Aorta (tissue), 5 donors: ENCODE results near the gene ALDH9A1. TPM values are rescaled to one million over a fixed set of nuclear protein-coding genes. Genes with fewer than 3 reads are reported as not detected.
"Not testable (repeated sequence)": the region's sequence is repeated elsewhere in the genome, so short reads cannot be mapped to it uniquely, and the experiment has no call there.

Experiments used
- ATAC-seq: fragments of 200-7000 bp; cut with Tn5 transposase; one replicate; pipeline ENCODE4 v1.9.1; 2022; ENCODE audit warnings: moderate library complexity; ENCODE audit not compliant: low FRiP score
- DNase-seq, 2 donors: peaks; one replicate each; pipeline ENCODE4 v3.0.0-alpha.2; 2020
- H3K27ac ChIP-seq, 2 donors: one replicate each; pipeline ENCODE4 v1.5.1; 2013; ENCODE audit warnings: low read length in 2 of 2, mild to moderate bottlenecking in 2 of 2, moderate library complexity in 2 of 2, control low read depth in 1 of 2, inconsistent platforms in 1 of 2, low read depth in 1 of 2
- H3K27me3 ChIP-seq, 2 donors: one replicate each; pipeline ENCODE4 v1.6.1; 2013; ENCODE audit warnings: control low read depth in 1 of 2, low read length in 1 of 2, mild to moderate bottlenecking in 1 of 2, moderate library complexity in 1 of 2; ENCODE audit not compliant: insufficient read depth in 2 of 2, control insufficient read depth in 1 of 2
- H3K36me3 ChIP-seq, 2 donors: one replicate each; pipeline ENCODE4 v1.6.1; 2013; ENCODE audit warnings: control low read depth in 1 of 2, low read length in 1 of 2, mild to moderate bottlenecking in 1 of 2; ENCODE audit not compliant: insufficient read depth in 2 of 2, control insufficient read depth in 1 of 2
- H3K4me1 ChIP-seq, 2 donors: one replicate each; pipeline ENCODE4 v1.6.1; 2013; ENCODE audit warnings: low read length in 2 of 2, control low read depth in 1 of 2, mild to moderate bottlenecking in 1 of 2, moderate library complexity in 1 of 2; ENCODE audit not compliant: insufficient read depth in 2 of 2, control insufficient read depth in 1 of 2
- H3K4me3 ChIP-seq, 2 donors: one replicate each; pipeline ENCODE4 v1.5.1; 2013; ENCODE audit warnings: low read length in 2 of 2, control low read depth in 1 of 2, mild to moderate bottlenecking in 1 of 2
- H3K9me3 ChIP-seq: one replicate; pipeline ENCODE4 v1.6.1; 2013; ENCODE audit warnings: mild to moderate bottlenecking, low read length; ENCODE audit not compliant: control insufficient read depth
- WGBS, 2 donors: extraction: QIAGEN DNeasy Blood & Tissue Kit; methylation state at CpG; one replicate each; pipeline ENCODE4 v1.1.7; 2013; 5-methylcytosine and 5-hydroxymethylcytosine counted together
- intact Hi-C, 2 donors: fragments of 100-400 bp; cut with DNase I; formaldehyde crosslinking; loops; one replicate each; pipeline versions ENCODE4 v1.14.2 to v1.15.0; 2022
- polyA plus RNA-seq, 2 donors: library from polyadenylated mRNA; stranded (reverse); fragments of 200-250 nt; gene quantifications; one replicate each; pipeline ENCODE4 v1.2.3, GENCODE V29; 2013
- total RNA-seq, 2 donors: library from RNA; stranded (reverse); fragmentation: NEBNext Ultra II Directional; extraction: Animal tissue kit (Norgen Biotek cat#: 25700); gene quantifications; one replicate each; pipeline ENCODE4 v1.2.1, GENCODE V29; 2021
- donor health status: healthy with polysubstance abuse.
- donor health status: Bipolar disorder and iron deficiency.
- donor health status: DM: no; HTN: no; CAD: no.
- donor health status: DM: no; HTN: no; CAD: no.
- donor health status: DM: yes; HTN: yes; CAD: no.

The ALDH9A1 gene
- total and polyA plus RNA-seq, 4 donors = 27.4 to 54.3 (median 32.5) TPM

GRCh38 chr1:165680773-165681172 lies 17.6 kb downstream of the ALDH9A1 start:
- DNase-seq, H3K27ac ChIP-seq, H3K4me3 ChIP-seq, H3K36me3 ChIP-seq, ATAC-seq, H3K27me3 ChIP-seq, H3K4me1 ChIP-seq, H3K9me3 ChIP-seq, intact Hi-C loops: not testable (repeated sequence)
- WGBS, 2 donors = 94 to 96% methylated on average over 4 of the region's 4 CpGs

GRCh38 chr1:165680303-165680702 lies 18.1 kb downstream of the ALDH9A1 start:
- Histone ChIP-seq H3K27me3 (no peaks in the 10 kb centered on the region), H3K36me3 (peaks cover 2 to 5% of the 10 kb centered on the region in 2 donors), H3K4me1 (no peaks in the 10 kb centered on the region), H3K4me3 (no peak overlapping the region), H3K27ac (no peak overlapping the region), H3K9me3 (no peaks in the 10 kb centered on the region)
- intact Hi-C loops = no loop called here
- ATAC-seq (no peak), DNase-seq (no peak)
- 81 to 86% methylated on average over 2 of the region's 2 CpGs for WGBS, 2 donors

DNA sequence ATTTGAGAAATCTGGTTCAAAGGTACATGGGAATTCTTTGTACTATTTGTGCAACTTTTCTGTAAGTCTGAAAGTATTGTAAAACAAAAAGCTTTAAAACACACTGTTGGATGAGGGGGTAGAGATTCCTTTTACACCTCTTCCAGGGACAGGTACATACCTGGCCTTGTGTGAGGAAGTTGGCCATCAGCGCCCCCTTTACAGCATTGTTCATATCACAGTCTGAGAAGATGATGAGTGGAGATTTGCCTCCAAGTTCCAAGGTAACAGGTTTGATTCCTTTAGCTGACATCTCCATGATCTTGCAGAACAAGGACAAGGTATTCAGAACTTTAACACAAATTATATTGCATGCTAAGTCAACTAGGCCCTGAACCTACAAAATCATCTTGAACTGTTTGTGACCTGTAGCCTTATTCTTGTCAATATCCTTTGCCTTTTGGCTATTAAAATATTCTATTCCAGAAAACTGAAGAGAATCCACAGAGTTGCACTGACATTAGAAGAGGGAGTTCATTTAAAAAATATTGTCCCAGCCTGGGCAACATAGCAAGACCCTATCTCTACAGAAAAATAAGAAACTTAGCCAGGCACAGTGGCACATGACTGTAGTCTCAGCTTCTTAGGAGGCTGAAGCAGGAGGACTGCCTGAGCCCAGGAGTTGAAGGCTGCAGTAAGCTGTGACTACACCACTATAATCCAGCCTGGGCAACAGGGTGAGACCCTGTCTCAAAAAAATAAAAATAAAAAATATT lies 18.9 kb downstream of the ALDH9A1 start:
- WGBS, 2 donors = 50 to 94% methylated on average over 1 of the region's 1 CpG
- intact Hi-C loops = no loop called here
- DNase-seq (no peak), ATAC-seq (no peak)
- no peak overlapping the region for H3K27ac ChIP-seq
- H3K9me3 ChIP-seq = no peaks in the 10 kb centered on the region
- no peak overlapping the region for H3K4me3 ChIP-seq
- peaks cover 2 to 5% of the 10 kb centered on the region in 2 donors for H3K36me3 ChIP-seq
- H3K4me1 ChIP-seq = no peaks in the 10 kb centered on the region
- no peaks in the 10 kb centered on the region for H3K27me3 ChIP-seq

DNA sequence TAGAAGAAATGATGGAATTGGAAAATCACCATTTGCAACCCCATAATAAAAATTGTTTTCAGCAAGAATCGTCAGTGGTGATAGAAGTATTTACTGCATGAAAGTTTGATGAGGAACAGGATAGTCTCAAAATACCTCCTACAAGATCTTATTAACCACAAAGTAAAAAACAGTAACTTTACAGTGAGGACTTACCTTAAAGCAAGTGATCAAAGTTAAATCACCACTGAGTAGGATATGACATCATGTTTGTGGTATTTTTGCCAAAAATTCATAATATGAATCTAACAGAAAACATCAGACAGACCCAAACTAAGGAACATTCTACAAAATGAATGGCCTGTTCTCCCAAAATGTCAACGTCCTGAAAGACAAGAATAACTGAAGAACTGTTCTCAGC lies 19.9 kb downstream of the ALDH9A1 start:
- H3K4me3 ChIP-seq = no peak overlapping the region
- H3K36me3 ChIP-seq = peaks cover 2 to 5% of the 10 kb centered on the region in 2 donors
- H3K9me3 ChIP-seq = no peaks in the 10 kb centered on the region
- intact Hi-C loops = no loop called here
- no peak overlapping the region for H3K27ac ChIP-seq
- H3K4me1 ChIP-seq = no peaks in the 10 kb centered on the region
- ATAC-seq = no peak
- WGBS, 2 donors = 0 to 36% methylated on average over 2 of the region's 2 CpGs
- DNase-seq = no peak
- H3K27me3 ChIP-seq = no peaks in the 10 kb centered on the region

- Histone ChIP-seq H3K27me3 (no peaks in the 10 kb centered on the region), H3K27ac (no peak overlapping the region), H3K4me3 (no peak overlapping the region), H3K36me3 (no peaks in the 10 kb centered on the region), H3K4me1 (no peaks in the 10 kb centered on the region), H3K9me3 (no peaks in the 10 kb centered on the region)
- ATAC-seq (no peak), DNase-seq (no peak)
- WGBS, 2 donors = 96 to 100% methylated on average over 1 of the region's 1 CpG
- intact Hi-C loops = no loop called here
These were observed 22.6 kb downstream of the ALDH9A1 start for GRCh38 chr1:165675794-165676193.

DNA sequence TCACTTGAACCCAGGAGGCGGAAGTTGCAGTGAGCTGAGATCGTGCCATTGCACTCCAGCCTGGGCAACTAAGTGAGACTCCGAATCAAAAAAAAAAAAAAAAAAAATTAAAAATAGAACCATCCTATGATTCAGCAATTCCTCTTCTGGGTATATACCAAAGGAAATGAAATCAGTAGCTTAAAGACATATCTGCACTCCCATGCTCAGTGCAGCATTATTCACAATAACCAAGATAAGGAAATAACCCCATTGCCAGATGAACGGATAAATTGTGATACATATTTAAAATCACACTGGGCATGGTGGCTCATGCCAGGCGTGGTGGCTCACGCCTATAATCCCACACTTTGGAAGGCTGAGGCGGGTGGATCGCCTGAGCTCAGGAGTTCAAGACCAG lies 23.8 kb downstream of the ALDH9A1 start:
- Histone ChIP-seq H3K27me3 (no peaks in the 10 kb centered on the region), H3K9me3 (no peaks in the 10 kb centered on the region), H3K4me1 (no peaks in the 10 kb centered on the region), H3K4me3 (no peak overlapping the region), H3K36me3 (no peaks in the 10 kb centered on the region), H3K27ac (no peak overlapping the region)
- 74 to 79% methylated on average over 8 of the region's 8 CpGs for WGBS, 2 donors
- intact Hi-C loops = no loop called here
- DNase-seq = no peak
- ATAC-seq = no peak

DNA sequence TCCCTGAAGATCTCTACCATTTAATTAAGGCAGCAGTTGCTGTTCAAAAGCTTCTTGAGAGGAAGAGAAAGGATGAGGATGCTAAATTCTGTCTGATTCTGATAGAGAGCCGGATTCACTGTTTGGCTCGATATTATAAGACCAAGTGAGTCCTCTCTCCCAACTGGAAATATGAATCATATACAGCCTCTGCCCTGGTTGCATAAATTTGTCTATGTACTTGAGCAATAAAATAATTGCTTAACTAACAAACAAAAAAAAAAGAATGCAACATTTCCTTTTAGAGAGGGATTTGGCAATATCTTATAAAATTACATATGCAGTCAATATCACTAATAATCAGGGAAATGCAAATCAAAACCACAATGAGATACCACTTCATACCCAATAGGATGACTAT lies 26.8 kb downstream of the ALDH9A1 start:
- intact Hi-C loops = no loop called here
- WGBS, 2 donors = 94 to 99% methylated on average over 2 of the region's 2 CpGs
- no peaks in the 10 kb centered on the region for H3K36me3 ChIP-seq

DNA sequence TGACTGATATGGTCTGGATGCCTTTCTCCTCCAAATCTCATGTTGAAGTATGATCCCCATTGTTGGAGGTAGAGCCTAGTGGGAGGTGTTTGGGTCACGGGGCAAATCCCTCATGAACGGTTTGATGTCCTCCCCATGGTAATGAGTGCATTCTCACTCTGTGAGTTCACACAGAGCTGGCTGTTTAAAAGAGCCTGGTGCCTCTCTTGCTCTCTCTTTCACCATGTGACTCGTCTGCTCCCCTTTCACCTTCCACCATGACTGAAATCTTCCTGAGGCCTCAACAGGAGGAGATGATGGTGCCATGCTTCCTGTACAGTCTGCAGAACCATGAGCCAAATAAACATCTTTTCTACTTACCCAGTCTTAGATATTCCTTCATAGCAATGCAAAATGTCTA lies 30.2 kb downstream of the ALDH9A1 start:
- no peak overlapping the region for H3K27ac ChIP-seq
- H3K4me3 ChIP-seq = no peak overlapping the region
- H3K4me1 ChIP-seq = no peaks in the 10 kb centered on the region
- peaks cover 0 to 4% of the 10 kb centered on the region in 2 donors for H3K36me3 ChIP-seq
- no peak for DNase-seq
- H3K27me3 ChIP-seq = no peaks in the 10 kb centered on the region
- H3K9me3 ChIP-seq = no peaks in the 10 kb centered on the region
- intact Hi-C loops = no loop called here
- WGBS, 2 donors = 84 to 95% methylated on average over 3 of the region's 3 CpGs
- no peak for ATAC-seq

More for the DNA sequence above, 26.8 kb downstream of the ALDH9A1 start:
- Histone ChIP-seq H3K9me3 (no peaks in the 10 kb centered on the region), H3K27me3 (no peaks in the 10 kb centered on the region), H3K4me3 (no peak overlapping the region), H3K27ac (no peak overlapping the region), H3K4me1 (no peaks in the 10 kb centered on the region)
- no peak for DNase-seq
- no peak for ATAC-seq

GRCh38 chr1:165666152-165666825 lies 32.1 kb downstream of the ALDH9A1 start:
- ATAC-seq = no peak

More at GRCh38 chr1:165666152-165666825, 32.1 kb downstream of the ALDH9A1 start:
- H3K27ac ChIP-seq = no peak overlapping the region
- 72 to 79% methylated on average over 5 of the region's 5 CpGs for WGBS, 2 donors
- intact Hi-C loops = no loop called here
- H3K36me3 ChIP-seq = peaks cover 0 to 4% of the 10 kb centered on the region in 2 donors
- H3K27me3 ChIP-seq = no peaks in the 10 kb centered on the region
- H3K4me3 ChIP-seq = no peak overlapping the region
- no peak for DNase-seq
- H3K9me3 ChIP-seq = no peaks in the 10 kb centered on the region
- no peaks in the 10 kb centered on the region for H3K4me1 ChIP-seq
